ENCODE measurements around the gene TAPBPL. TPM values are rescaled to one million over a fixed set of nuclear protein-coding genes. Genes with fewer than 3 reads are reported as not detected.
A peak's percentile ranks its signal among the peaks of the same experiment; 100 is the strongest.

Gene TAPBPL
- total and polyA plus RNA-seq, 2 of the 13 experiments (the other 11 are each of a cell fraction or from before 2014, with no cell fraction given), result 10.0 to 14.5 TPM

- TF ChIP-seq AHDC1 (CRISPR knock-in tag; IDR thresholded peaks at IDR 0.05; ENCODE audit: borderline replicate concordance), result no peak
- TF ChIP-seq ZNF530 (CRISPR knock-in tag; IDR thresholded peaks at IDR 0.05; ENCODE audit: low read depth), result no peak
- no peak; the same call in 1 of the 2 replicates for TF ChIP-seq IRF9 (CRISPR knock-in tag; IDR thresholded peaks at IDR 0.05; ENCODE audit: borderline replicate concordance)
- TF ChIP-seq ZFYVE20 (CRISPR knock-in tag; IDR thresholded peaks at IDR 0.05; ENCODE audit: borderline replicate concordance, low read depth), result no peak
- TF ChIP-seq ZFP90 (CRISPR knock-in tag; IDR thresholded peaks at IDR 0.05; ENCODE audit: borderline replicate concordance), result peak; percentile 57
- no peak for TF ChIP-seq ZNF766 (CRISPR knock-in tag; IDR thresholded peaks at IDR 0.05; ENCODE audit: borderline replicate concordance)
- TF ChIP-seq KAT2B (IDR thresholded peaks at IDR 0.05; ENCODE audit: borderline replicate concordance, low read depth, low read length), result no peak
- TF ChIP-seq ZNF577 (CRISPR knock-in tag; IDR thresholded peaks at IDR 0.05; ENCODE audit: borderline replicate concordance, low read depth), result no peak
- no peak for TF ChIP-seq ZNF275 (CRISPR knock-in tag; IDR thresholded peaks at IDR 0.05; ENCODE audit: borderline replicate concordance)
- TF ChIP-seq NFE2L2 (IDR thresholded peaks at IDR 0.05; ENCODE audit: low read length), result no peak
- TF ChIP-seq ATF3 (CRISPR knock-in tag; IDR thresholded peaks at IDR 0.05), result no peak
- TF ChIP-seq SUZ12 (IDR thresholded peaks at IDR 0.05; ENCODE audit: low read depth, low read length), result no peak
- TF ChIP-seq BORCS8-MEF2B (CRISPR knock-in tag; IDR thresholded peaks at IDR 0.05), result 0 out of 2 replicates have a peak, but pooled peaks have one; percentile 1
- TF ChIP-seq ZXDC (CRISPR knock-in tag; IDR thresholded peaks at IDR 0.05), result no peak
- no peak for TF ChIP-seq NFKBIZ (CRISPR knock-in tag; IDR thresholded peaks at IDR 0.05)
- 0 out of 2 replicates have a peak, but pooled peaks have one; percentile 23 for TF ChIP-seq ZNF274 (CRISPR knock-in tag; IDR thresholded peaks at IDR 0.05)
These were observed at the start of gene TAPBPL (continued) for GRCh38 chr12:6451348-6452244.

Data from HepG2 (cell line).